HG03060 (cell line): ENCODE data around the gene DLEC1.

Source experiments
- ATAC-seq: cut with Tn5 transposase; IDR thresholded peaks from one replicate; pipeline ENCODE4 v1.9.1; 2021; ENCODE audit warnings: low read depth, moderate number of reproducible peaks; ENCODE audit not compliant: unreplicated experiment

Gene DLEC1

GRCh38 chr3:38101811-38102443 is 62.9 kb downstream of the DLEC1 start:
- ATAC-seq, result no peak

- no peak for ATAC-seq
Observed at GRCh38 chr3:38102444-38102814, 63.4 kb downstream of the DLEC1 start.

DNA sequence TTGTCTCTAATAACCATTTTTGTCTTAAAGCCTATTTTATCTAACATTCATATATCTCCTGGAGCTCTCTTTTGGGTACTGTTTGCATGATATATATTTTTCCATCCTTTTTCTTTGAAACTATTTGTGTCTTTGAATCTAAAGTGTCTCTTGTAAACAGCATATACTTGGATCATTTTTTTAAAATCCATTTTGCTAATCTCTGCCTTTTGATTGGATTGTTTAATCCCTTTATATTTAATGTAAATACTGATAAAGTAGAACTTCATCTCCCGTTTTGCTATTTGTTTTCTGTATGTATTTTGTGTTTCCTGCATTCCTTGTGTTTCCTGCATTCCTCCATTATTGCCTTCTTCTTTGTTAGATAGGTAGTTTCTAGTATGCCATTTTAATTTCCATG is 66.5 kb downstream of the DLEC1 start:
- no peak for ATAC-seq

GRCh38 chr3:38107911-38108648 is 69.1 kb downstream of the DLEC1 start:
- no peak for ATAC-seq

DNA sequence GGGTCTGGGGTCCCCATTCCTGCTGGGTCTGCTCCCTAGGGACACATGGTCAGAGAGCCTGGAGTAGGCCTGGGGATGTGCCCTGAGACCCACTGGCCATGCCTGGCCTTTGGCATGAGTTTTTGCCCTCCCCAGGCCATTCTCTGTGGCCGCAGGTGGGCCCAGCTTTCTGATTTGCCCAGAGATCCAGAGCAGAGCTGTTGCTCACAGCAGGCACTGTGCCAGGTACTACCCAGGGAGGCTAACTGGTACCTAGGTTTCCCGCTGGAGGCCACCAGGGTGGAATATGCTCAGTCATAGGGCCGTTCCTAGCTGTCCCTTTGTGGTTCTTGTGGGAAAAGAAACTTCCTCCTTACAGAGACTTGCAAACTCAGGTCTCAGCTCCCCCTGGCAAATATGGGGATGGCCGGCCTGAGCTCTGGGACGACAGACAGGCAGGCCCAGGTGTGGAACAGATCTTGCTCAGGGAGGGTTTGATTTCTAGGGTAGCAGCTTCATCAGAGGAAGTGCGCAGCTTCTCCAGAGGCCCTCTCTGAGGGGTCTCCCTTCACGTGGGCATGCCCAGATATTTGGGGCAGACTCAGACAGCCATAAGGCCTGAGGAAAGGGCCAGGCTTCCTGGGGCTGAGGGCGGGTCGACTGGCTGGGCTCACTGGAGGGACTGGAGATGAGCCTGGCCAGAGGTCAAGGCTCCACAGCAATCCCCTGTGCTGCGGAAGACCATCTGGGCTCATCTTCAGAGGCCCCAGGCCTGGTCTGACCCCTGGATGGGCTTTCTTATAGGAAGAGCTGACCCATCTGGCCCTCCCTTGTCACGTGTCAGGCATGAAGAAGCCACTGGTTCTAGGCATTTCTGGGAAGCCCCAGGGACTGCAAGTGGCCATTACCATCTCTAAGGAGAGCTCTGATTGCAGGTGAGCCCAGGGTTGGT is 69.9 kb downstream of the DLEC1 start:
- ATAC-seq, result no peak

- no peak for ATAC-seq
Observed at GRCh38 chr3:38109580-38110313, 70.7 kb downstream of the DLEC1 start.

GRCh38 chr3:38110314-38111050 is 71.5 kb downstream of the DLEC1 start:
- ATAC-seq, result no peak

DNA sequence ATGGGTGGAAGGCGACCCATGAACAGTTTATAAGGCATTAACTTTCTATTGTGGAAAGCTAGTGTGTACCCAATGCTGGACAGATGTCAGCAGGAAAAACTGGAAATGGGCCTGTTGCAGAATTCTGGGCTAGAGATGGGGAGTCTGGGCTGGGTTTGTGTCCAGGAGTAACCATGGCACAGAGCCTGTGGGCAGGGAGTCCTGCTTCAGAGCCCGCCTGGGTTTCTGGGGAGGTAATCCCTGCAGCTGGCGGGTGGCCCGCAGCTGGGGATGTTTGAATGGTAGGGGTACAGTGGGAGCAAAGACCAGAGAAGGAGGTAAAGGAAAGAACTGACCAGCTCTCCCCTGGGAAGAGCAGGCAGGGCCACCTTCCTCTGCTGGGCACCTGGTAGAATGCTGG is 72.2 kb downstream of the DLEC1 start:
- no peak for ATAC-seq

- ATAC-seq, result no peak
Observed at GRCh38 chr3:38111696-38112377, 72.8 kb downstream of the DLEC1 start.

- no peak for ATAC-seq
Observed at GRCh38 chr3:38112378-38112761, 73.4 kb downstream of the DLEC1 start.

DNA sequence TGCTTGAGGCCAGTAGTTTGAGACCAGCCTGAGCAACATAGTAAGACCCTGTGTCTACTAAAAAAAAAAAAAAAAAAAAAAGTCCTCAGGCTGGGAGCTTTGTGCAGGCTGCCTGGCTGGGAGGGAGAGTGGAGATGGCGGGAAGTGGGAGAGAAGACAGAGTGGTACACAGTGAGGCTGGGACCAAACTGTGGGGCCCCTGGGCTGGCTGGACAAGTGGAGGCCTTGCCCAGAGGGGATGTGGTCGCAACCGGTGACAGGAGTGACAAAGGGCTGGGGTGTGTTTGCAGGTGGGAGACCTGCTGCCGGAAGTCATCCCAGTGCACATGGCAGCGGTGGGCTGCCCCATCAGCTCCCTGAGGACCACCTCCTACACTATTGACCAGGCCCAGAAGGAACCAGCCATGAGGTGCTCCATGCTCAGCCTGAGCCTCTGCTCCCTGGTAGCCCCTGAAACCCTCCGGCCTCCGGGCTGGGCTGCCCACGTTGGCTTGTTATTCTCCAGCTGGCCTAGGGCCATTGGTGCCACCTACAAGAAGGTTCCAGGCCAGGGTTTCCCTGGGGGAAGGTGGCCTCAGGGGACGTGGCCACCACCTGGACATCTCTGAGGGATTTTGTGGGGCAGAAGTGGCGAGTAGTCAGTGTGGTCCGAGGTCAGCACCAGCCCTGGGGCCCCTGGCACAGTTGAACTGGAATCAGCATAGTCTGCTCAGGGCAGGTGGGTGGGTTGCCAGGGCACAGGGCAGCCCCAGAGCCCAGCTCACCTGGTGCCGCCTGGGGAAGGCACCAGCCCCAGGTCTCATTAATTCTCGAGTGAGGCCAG is 75.3 kb downstream of the DLEC1 start:
- no peak for ATAC-seq

DNA sequence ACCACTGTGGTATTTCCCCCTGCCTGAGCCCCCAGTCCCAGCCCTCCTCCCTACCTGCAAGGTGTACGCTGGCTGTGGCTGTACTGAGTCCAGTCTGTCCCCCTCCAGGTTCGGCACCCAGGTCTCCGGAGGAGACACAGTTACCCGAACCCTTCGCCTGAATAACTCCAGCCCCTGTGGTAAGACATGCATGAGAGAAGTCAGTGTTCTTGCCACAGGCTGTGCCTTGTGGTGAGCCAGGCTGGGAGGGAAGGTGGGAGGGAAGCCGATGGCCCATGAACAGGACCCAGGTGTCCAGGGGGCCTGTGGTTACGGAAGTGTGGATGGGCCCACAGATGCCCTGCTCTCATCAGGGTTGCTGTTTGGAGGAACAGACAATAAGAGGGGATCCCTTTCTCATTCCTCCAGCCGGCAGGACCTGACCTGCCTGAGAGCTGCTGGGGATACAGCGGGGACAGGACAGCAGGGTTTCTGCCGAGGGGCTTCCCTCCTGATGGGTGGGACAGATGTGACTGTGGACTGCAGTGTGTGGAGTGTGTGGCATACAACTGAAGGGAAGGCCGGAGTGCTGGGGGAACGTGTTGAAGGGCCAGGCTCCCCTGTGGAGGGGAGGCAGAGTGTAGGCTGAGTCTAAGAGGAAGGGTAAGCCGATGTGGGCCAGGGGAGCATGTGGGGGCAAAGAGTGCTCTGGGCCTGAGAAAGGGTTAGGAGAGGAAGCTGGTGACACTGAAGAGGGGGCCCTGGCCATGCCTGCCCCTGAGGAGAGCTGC is 76.1 kb downstream of the DLEC1 start:
- ATAC-seq, result no peak

DNA sequence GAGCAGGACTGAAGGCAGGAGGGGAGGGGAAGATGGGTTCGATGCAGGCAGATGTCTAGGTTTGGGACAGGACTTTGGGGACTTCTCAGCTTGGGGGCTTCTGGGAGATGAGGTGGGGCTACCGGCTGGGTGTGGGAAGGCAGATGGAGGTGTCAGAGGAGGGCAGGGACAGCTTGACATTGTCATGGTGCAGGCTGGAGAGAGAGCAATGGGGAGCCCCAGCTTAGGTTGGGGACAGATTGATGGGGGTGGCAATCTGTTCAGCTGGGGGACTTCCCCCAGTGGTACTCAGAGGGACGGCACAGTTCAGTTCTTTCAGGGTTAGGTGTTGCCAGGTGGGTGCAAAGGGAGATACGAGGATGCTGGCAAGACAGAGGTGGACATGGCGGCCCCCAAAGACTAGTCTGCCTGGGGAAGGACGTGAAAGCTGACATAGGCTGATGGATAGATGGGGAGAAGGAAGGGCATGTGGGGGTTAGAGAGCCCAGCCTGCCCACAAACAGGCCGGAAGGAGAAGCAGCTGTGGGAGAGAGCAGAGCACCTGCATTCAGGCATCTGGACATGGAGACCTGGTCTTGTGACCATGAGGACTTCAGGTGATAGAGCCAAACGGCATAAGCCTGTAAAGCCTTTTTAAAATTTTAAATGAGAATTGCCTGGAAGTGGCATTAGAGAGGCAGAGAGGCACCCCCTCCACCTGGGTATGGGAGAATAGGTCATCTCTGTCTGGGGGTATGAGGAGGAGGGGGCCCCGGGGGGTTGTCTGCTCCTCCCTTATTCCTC is 76.8 kb downstream of the DLEC1 start:
- no peak for ATAC-seq

- ATAC-seq, result no peak
Observed at GRCh38 chr3:38116471-38117162, 77.6 kb downstream of the DLEC1 start.

- no peak for ATAC-seq
Observed at GRCh38 chr3:38117163-38117716, 78.2 kb downstream of the DLEC1 start.

DNA sequence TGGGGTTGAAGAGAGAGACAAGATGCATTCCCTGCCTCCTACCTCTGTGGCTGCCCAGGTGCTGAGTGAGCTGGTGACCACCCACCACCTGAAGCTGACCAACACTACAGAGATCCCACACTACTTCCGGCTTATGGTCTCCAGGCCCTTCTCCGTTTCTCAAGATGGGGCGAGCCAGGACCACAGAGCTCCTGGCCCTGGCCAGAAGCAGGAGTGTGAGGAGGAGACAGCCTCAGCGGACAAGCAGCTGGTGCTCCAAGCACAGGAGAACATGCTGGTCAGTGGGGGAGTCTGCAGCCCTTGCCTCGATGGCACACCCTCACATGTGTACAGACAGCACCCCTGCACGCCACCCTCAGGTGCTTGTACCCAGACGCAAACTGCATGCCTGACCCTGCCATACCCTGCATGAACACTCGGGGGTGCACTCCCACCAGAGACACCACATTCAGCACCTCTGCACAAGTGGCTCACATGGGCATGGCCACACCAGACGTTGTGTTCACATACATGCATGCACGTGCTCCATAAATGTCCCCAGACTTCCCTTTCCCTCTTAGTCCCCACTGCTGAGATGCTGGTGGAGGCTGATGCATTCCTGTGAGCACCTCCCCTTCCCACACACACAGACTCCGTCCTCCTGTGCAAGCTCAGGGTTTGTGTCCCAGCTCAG is 78.9 kb downstream of the DLEC1 start:
- no peak for ATAC-seq
